GM12878 (cell line): ENCODE results near the gene MAN2C1. TPM values are rescaled to one million over a fixed set of nuclear protein-coding genes. Genes with fewer than 3 reads are reported as not detected.

ENCODE experiments used
- ATAC-seq: fragments of 200-7000 bp; cut with Tn5 transposase; 3 replicates; pipeline ENCODE4 v1.9.1; 2020; ENCODE audit warnings: mild to moderate bottlenecking, moderate library complexity
- BruUV-seq: library from RNA; stranded (reverse); fragments of 400-500 nt; replicated peaks from 2 replicates; lab custom pipeline; 2021; lab: Mats Ljungman, UMichigan
- CTCF ChIA-PET: fragments of 300-600 bp; sonication (Branson Sonifier 250); formaldehyde crosslinking; extraction: SDS; loops from one replicate; lab custom pipeline; 2021; ENCODE audit warnings: inconsistent platforms; lab: Yijun Ruan, JAX
- POLR2A ChIA-PET: fragments of 350-600 bp; formaldehyde crosslinking; extraction: SDS; loops from one replicate; lab custom pipeline; 2021; ENCODE audit warnings: inconsistent platforms; lab: Charles Lee
- RAD21 ChIA-PET: fragments of 300-600 bp; sonication (Branson Sonifier 250); formaldehyde crosslinking; loops from one replicate; lab custom pipeline; 2023; ENCODE audit warnings: antibody characterized with exemption; ENCODE audit not compliant: unreplicated experiment; lab: Charles Lee
- SMC1A ChIA-PET: fragments of 300-600 bp; sonication (Branson Sonifier 250); formaldehyde crosslinking; loops from one replicate; lab custom pipeline; 2023; ENCODE audit not compliant: unreplicated experiment, uncharacterized antibody; lab: Charles Lee
- DNase-seq: peaks from one replicate; pipeline ENCODE4 v3.0.0-alpha.2; 2011; ENCODE audit warnings: low read depth, low spot score
- FAIRE-seq: peaks from 3 replicates; lab custom pipeline; 2011; peaks lifted over from hg19 to GRCh38; lab: Jason Lieb, UNC
- H2AFZ ChIP-seq: 2 replicates; pipeline ENCODE4 v1.6.0; 2011; ENCODE audit warnings: low read depth, low read length, control low read depth; ENCODE audit not compliant: control insufficient read depth
- H3K27ac ChIP-seq: 2 replicates; pipeline ENCODE4 v1.5.1; 2011; ENCODE audit warnings: control low read depth; ENCODE audit not compliant: control insufficient read depth, insufficient read depth
- H3K27me3 ChIP-seq, 2 experiments: replicated peaks in 1 of 2; 2 replicates each; pipeline versions ENCODE4 v1.6.0 to v1.6.1; 2011; ENCODE audit warnings: low read length in 1 of 2; ENCODE audit not compliant: control insufficient read depth in 2 of 2, insufficient read depth in 2 of 2
- H3K36me3 ChIP-seq, 2 experiments: 2 replicates each; pipeline ENCODE4 v1.5.1; 2011; ENCODE audit warnings: low read length in 1 of 2; ENCODE audit not compliant: control insufficient read depth in 2 of 2, insufficient read depth in 2 of 2
- H3K4me1 ChIP-seq: 2 replicates; pipeline ENCODE4 v1.6.1; 2011; ENCODE audit warnings: mild to moderate bottlenecking, low read length, moderate library complexity, mixed read lengths; ENCODE audit not compliant: control insufficient read depth, insufficient read depth
- H3K4me2 ChIP-seq: 2 replicates; pipeline ENCODE4 v1.6.0; 2011; ENCODE audit warnings: control low read depth; ENCODE audit not compliant: control insufficient read depth, insufficient read depth
- H3K4me3 ChIP-seq: fragments of 200-600 bp; sonication (generic); 2 replicates; pipeline ENCODE4 v1.5.1; 2016
- H3K79me2 ChIP-seq: 2 replicates; pipeline ENCODE4 v1.6.0; 2011; ENCODE audit warnings: low read length; ENCODE audit not compliant: control insufficient read depth, insufficient read depth
- H3K9ac ChIP-seq: 2 replicates; pipeline ENCODE4 v1.8.0; 2011; ENCODE audit warnings: low read length, control low read depth, mixed read lengths; ENCODE audit not compliant: control insufficient read depth, insufficient read depth
- H3K9me3 ChIP-seq: replicated peaks from 3 replicates; pipeline ENCODE4 v1.5.1; 2011; ENCODE audit warnings: mild to moderate bottlenecking, low read length; ENCODE audit not compliant: control insufficient read depth, insufficient read depth
- H4K20me1 ChIP-seq: 2 replicates; pipeline ENCODE4 v1.6.0; 2011; ENCODE audit not compliant: control insufficient read depth, insufficient read depth
- BCL3 ChIP-seq: IDR thresholded peaks from 2 replicates; pipeline ENCODE4 v1.6.1; 2011; ENCODE audit warnings: borderline replicate concordance, low read depth, mild to moderate bottlenecking, moderate library complexity, low read length; ENCODE audit not compliant: insufficient read depth, poor library complexity, severe bottlenecking
- CBFB ChIP-seq: IDR thresholded peaks from 2 replicates; pipeline ENCODE4 v1.6.1; 2016; ENCODE audit warnings: antibody characterized with exemption, low read depth
- CHD2 ChIP-seq: IDR thresholded peaks from 2 replicates; pipeline ENCODE4 v1.6.1; 2011; ENCODE audit warnings: low read depth, low read length, improper control_type of control experiment, borderline replicate concordance
- DPF2 ChIP-seq: fragments of 450-650 bp; IDR thresholded peaks from 2 replicates; pipeline ENCODE4 v1.6.1; 2017; ENCODE audit warnings: mild to moderate bottlenecking
- ETV6 ChIP-seq, 2 experiments: fragments of 450-650 bp in 1 of 2; IDR thresholded peaks in 1 of 2; conservative IDR thresholded peaks in 1 of 2; 2 replicates each; pipeline ENCODE4 v1.6.1; 2014; ENCODE audit warnings: antibody characterized with exemption in 1 of 2, borderline replicate concordance in 1 of 2, low read depth in 1 of 2, mild to moderate bottlenecking in 1 of 2, moderate library complexity in 1 of 2
- GATAD2B ChIP-seq: fragments of 450-650 bp; conservative IDR thresholded peaks from 2 replicates; pipeline ENCODE4 v1.6.1; 2017; ENCODE audit warnings: low read depth, mild to moderate bottlenecking, moderate library complexity
- IKZF2 ChIP-seq, 2 experiments: fragments of 450-650 bp; IDR thresholded peaks; 2 replicates each; pipeline ENCODE4 v1.6.1; 2017; ENCODE audit warnings: mild to moderate bottlenecking in 2 of 2, moderate library complexity in 2 of 2
- KLF5 ChIP-seq: fragments of 450-650 bp; IDR thresholded peaks from 2 replicates; pipeline ENCODE4 v1.6.1; 2014; ENCODE audit warnings: mild to moderate bottlenecking; ENCODE audit not compliant: partially characterized antibody
- LARP7 ChIP-seq: fragments of 450-650 bp; IDR thresholded peaks from 2 replicates; pipeline ENCODE4 v1.6.1; 2017; ENCODE audit warnings: mild to moderate bottlenecking
- NFIC ChIP-seq: IDR thresholded peaks from 2 replicates; pipeline ENCODE4 v1.6.1; 2012; ENCODE audit warnings: low read depth, mild to moderate bottlenecking, inconsistent platforms, low read length, moderate library complexity
- PML ChIP-seq: IDR thresholded peaks from 2 replicates; pipeline ENCODE4 v1.6.1; 2012; ENCODE audit warnings: low read length, inconsistent platforms
- POLR2A ChIP-seq: IDR thresholded peaks from 2 replicates; pipeline ENCODE4 v1.6.1; 2011; ENCODE audit warnings: low read depth, mild to moderate bottlenecking, low read length
- SIX5 ChIP-seq: IDR thresholded peaks from 2 replicates; pipeline ENCODE4 v1.6.1; 2011; ENCODE audit warnings: mild to moderate bottlenecking, low read depth, low read length, moderate library complexity; ENCODE audit not compliant: severe bottlenecking
- SP1 ChIP-seq: IDR thresholded peaks from one replicate; pipeline ENCODE4 v1.6.1; 2011; ENCODE audit warnings: low read depth, low read length
- SPI1 ChIP-seq: IDR thresholded peaks from 2 replicates; pipeline ENCODE4 v1.6.1; 2011; ENCODE audit warnings: low read depth, mild to moderate bottlenecking, low read length, moderate library complexity, borderline replicate concordance; ENCODE audit not compliant: insufficient read depth
- TCF3 ChIP-seq: IDR thresholded peaks from 2 replicates; pipeline ENCODE4 v1.6.1; 2012; ENCODE audit warnings: low read depth, mild to moderate bottlenecking, low read length, borderline replicate concordance; ENCODE audit not compliant: insufficient read depth
- YY1 ChIP-seq: IDR thresholded peaks from 2 replicates; pipeline ENCODE4 v1.6.1; 2011; ENCODE audit warnings: low read depth, mild to moderate bottlenecking, low read length
- ZSCAN29 ChIP-seq: fragments of 450-650 bp; IDR thresholded peaks from 2 replicates; pipeline ENCODE4 v1.6.1; 2017; ENCODE audit warnings: mild to moderate bottlenecking, moderate library complexity
- ZZZ3 ChIP-seq: IDR thresholded peaks from 2 replicates; pipeline ENCODE4 v1.6.1; 2011; ENCODE audit warnings: low read depth; ENCODE audit not compliant: control insufficient read depth, insufficient read length
- WGBS: methylation state at CpG from one replicate; pipeline ENCODE4 v1.1.6; 2016; ENCODE audit warnings: low lambda C conversion rate; ENCODE audit not compliant: insufficient replicate concordance, insufficient coverage; ENCODE audit errors: missing lambda C conversion rate; 5-methylcytosine and 5-hydroxymethylcytosine counted together
- in situ Hi-C: fragments of 300-500 bp; cut with MboI; formaldehyde crosslinking; loops from 9 replicates; pipeline ENCODE4 v1.14.3; 2018; ENCODE audit warnings: mixed read lengths
- intact Hi-C: fragments of 100-400 bp; cut with micrococcal nuclease; formaldehyde crosslinking; loops from one replicate; pipeline ENCODE4 v1.14.2; 2022; ENCODE audit not compliant: unreplicated experiment
- polyA plus RNA-seq, 11 experiments: library from polyadenylated mRNA; depleted of rRNA in 4 of 11; unstranded in 6 of 11; stranded (reverse) in 5 of 11; fragments of >200 nt; fragmentation: Nextera tagmentation in 4 of 11; fragmentation: Illumina TruSeq in 1 of 11; extraction: Ambion mirVana in 4 of 11; extraction: Trizol in 1 of 11; gene quantifications; 1 replicate in 1 of 11; 2 replicates in 10 of 11; pipeline versions ENCODE4 v1.2.1 to v1.2.3, GENCODE V29; 2011 to 2016; ENCODE audit warnings: inconsistent platforms in 2 of 11, missing spikeins in 2 of 11, low read depth in 1 of 11
- total RNA-seq, 4 experiments: library from RNA; depleted of rRNA in 3 of 4; stranded (reverse); fragments of >200 nt in 3 of 4; fragmentation: Illumina TruSeq in 1 of 4; extraction: Trizol in 1 of 4; gene quantifications; 2 replicates each; pipeline versions ENCODE4 v1.2.1 to v1.2.3, GENCODE V29; 2013 to 2021
- TF ChIP-seq, protein P1 (sequence below): IDR thresholded peaks from 2 replicates; pipeline ENCODE4 v1.6.1; 2011; ENCODE audit warnings: borderline replicate concordance, low read depth, mild to moderate bottlenecking, moderate library complexity, mixed read lengths, low read length; ENCODE audit not compliant: insufficient read depth; ENCODE audit errors: extremely low read length
- TF ChIP-seq, protein P2 (sequence below), 3 experiments: IDR thresholded peaks in 2 of 3; conservative IDR thresholded peaks in 1 of 3; 2 replicates each; pipeline ENCODE4 v1.5.1; 2011; ENCODE audit warnings: low read depth in 3 of 3, low read length in 3 of 3, mild to moderate bottlenecking in 3 of 3, control low read depth in 2 of 3, moderate library complexity in 2 of 3, inconsistent platforms in 1 of 3, mixed read lengths in 1 of 3; ENCODE audit not compliant: control insufficient read depth in 2 of 3, insufficient read depth in 1 of 3; ENCODE audit errors: extremely low read depth in 1 of 3

Gene MAN2C1
- total and polyA plus RNA-seq, 10 of the 15 experiments (the other 5 are each of a cell fraction or from before 2014, with no cell fraction given), result 1.4 to 111 (median 42.2) TPM

- H3K4me3 ChIP-seq, result no peak overlapping the region
- TF ChIP-seq CBFB (peak; percentile 79; the same call in 1 of the 2 replicates), NFIC (no peak), YY1 (no peak), TCF3 (peak; percentile 82), BCL3 (peak; percentile 68), SIX5 (no peak), IKZF2 (IDR thresholded peaks at IDR 0.05) (peak; percentile 62), GATAD2B (no peak), ZZZ3 (no peak), DPF2 (0 out of 2 replicates have a peak, but pooled peaks have one; percentile 34), PML (peak; percentile 24; the same call in 1 of the 2 replicates), ETV6 (conservative IDR thresholded peaks at IDR 0.05 in 1 of 2, IDR thresholded peaks at IDR 0.05 in 1 of 2; ENCODE audit: borderline replicate concordance in 1 of 2, low read depth in 1 of 2) (peak in 1 of 2 experiments; percentile 79; a peak in 2 of 4 replicates), POLR2A (peak; percentile 52), LARP7 (no peak), SPI1 (peak; percentile 69), SP1 (peak; percentile 18), CHD2 (no peak), KLF5 (peak; percentile 59), ZSCAN29 (no peak)
- TF ChIP-seq, protein P1, sequence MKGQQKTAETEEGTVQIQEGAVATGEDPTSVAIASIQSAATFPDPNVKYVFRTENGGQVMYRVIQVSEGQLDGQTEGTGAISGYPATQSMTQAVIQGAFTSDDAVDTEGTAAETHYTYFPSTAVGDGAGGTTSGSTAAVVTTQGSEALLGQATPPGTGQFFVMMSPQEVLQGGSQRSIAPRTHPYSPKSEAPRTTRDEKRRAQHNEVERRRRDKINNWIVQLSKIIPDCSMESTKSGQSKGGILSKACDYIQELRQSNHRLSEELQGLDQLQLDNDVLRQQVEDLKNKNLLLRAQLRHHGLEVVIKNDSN, result peak; percentile 4
- TF ChIP-seq, protein P2, sequence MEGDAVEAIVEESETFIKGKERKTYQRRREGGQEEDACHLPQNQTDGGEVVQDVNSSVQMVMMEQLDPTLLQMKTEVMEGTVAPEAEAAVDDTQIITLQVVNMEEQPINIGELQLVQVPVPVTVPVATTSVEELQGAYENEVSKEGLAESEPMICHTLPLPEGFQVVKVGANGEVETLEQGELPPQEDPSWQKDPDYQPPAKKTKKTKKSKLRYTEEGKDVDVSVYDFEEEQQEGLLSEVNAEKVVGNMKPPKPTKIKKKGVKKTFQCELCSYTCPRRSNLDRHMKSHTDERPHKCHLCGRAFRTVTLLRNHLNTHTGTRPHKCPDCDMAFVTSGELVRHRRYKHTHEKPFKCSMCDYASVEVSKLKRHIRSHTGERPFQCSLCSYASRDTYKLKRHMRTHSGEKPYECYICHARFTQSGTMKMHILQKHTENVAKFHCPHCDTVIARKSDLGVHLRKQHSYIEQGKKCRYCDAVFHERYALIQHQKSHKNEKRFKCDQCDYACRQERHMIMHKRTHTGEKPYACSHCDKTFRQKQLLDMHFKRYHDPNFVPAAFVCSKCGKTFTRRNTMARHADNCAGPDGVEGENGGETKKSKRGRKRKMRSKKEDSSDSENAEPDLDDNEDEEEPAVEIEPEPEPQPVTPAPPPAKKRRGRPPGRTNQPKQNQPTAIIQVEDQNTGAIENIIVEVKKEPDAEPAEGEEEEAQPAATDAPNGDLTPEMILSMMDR (IDR thresholded peaks at IDR 0.05 in 2 of 3, conservative IDR thresholded peaks at IDR 0.05 in 1 of 3; ENCODE audit: control insufficient read depth in 2 of 3, extremely low read depth in 1 of 3, insufficient read depth in 1 of 3, low read depth in 3 of 3, low read length in 3 of 3), result no peak
Measured at GRCh38 chr15:75349851-75350588, 18.4 kb downstream of the MAN2C1 start.

More at GRCh38 chr15:75349851-75350588, 18.4 kb downstream of the MAN2C1 start:
- peak; percentile 81 for ATAC-seq
- CTCF ChIA-PET, result no interaction called here
- no peaks in the 10 kb centered on the region for H3K36me3 ChIP-seq
- SMC1A ChIA-PET, result no interaction called here
- H3K4me1 ChIP-seq, result peaks cover 23% of the 10 kb centered on the region
- H3K9ac ChIP-seq, result no peak overlapping the region
- H3K27me3 ChIP-seq, result peaks cover 4 to 11% of the 10 kb centered on the region in 2 experiments
- DNase-seq, result peak; percentile 73
- WGBS, result 21% methylated on average over 9 of the region's 9 CpGs
- peak overlapping the region; percentile 20; the same call in 1 of the 2 replicates for H3K27ac ChIP-seq
- peak; percentile 77 for FAIRE-seq
- peak overlapping the region; percentile 27 for H3K4me2 ChIP-seq
- H3K9me3 ChIP-seq, result peaks cover 15% of the 10 kb centered on the region; the same call in 2 of the 3 replicates
- in situ Hi-C loops (no loop called here), intact Hi-C loops (no loop called here)
- no TSS peak for BruUV-seq
- H4K20me1 ChIP-seq, result no peaks in the 10 kb centered on the region
- H3K79me2 ChIP-seq, result no peaks in the 10 kb centered on the region
- no peak overlapping the region for H2AFZ ChIP-seq
- POLR2A ChIA-PET, result interaction anchor here (0.9 kb wide), 1 partner anchor 18 kb away, joined by 3 read pairs; the partner anchor contains the start of gene MAN2C1
- RAD21 ChIA-PET, result no interaction called here
